Measurements from ENCODE around the gene KIF24.

DNA sequence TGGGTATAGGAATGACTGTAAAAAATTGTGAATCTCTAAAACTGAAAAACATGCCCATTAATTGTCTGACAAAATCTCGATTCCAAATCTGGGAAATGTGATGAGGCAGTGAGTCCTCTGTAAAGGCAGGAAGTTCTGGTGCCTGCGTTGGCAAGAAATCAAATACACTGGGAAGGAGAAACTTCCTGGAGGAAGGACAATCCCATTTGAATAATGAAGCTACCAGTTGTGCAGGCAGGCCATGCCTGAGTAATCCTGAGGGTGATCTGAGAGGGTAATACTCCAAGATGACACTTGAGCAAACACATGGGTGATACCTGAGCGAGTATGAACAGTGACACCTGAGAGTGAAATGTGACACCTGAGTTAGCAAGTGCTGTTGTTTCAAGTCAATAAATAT lies 49.7 kb downstream of the KIF24 start:
- TF ChIP-seq, protein P1, sequence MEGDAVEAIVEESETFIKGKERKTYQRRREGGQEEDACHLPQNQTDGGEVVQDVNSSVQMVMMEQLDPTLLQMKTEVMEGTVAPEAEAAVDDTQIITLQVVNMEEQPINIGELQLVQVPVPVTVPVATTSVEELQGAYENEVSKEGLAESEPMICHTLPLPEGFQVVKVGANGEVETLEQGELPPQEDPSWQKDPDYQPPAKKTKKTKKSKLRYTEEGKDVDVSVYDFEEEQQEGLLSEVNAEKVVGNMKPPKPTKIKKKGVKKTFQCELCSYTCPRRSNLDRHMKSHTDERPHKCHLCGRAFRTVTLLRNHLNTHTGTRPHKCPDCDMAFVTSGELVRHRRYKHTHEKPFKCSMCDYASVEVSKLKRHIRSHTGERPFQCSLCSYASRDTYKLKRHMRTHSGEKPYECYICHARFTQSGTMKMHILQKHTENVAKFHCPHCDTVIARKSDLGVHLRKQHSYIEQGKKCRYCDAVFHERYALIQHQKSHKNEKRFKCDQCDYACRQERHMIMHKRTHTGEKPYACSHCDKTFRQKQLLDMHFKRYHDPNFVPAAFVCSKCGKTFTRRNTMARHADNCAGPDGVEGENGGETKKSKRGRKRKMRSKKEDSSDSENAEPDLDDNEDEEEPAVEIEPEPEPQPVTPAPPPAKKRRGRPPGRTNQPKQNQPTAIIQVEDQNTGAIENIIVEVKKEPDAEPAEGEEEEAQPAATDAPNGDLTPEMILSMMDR (IDR thresholded peaks at IDR 0.05): no peak
- no peak for TF ChIP-seq EZH2 (IDR thresholded peaks at IDR 0.05; ENCODE audit: borderline replicate concordance, insufficient read depth, low read depth, low read length, poor library complexity, severe bottlenecking)
